CD4-positive, alpha-beta T cell treated with Interleukin-15 for 4 hours (primary cell): Measurements from ENCODE around the gene B3GNT8.
"Not testable (repeated sequence)": the region's sequence is repeated elsewhere in the genome, so short reads cannot be mapped to it uniquely, and the experiment has no call there.

Source experiments
- DNase-seq: peaks from one replicate; pipeline ENCODE4 v3.0.0-alpha.2; 2020; ENCODE audit warnings: low spot score

B3GNT8 gene

GRCh38 chr19:41414461-41414860, 12.7 kb downstream of the B3GNT8 start:
- DNase-seq = no peak

GRCh38 chr19:41413947-41414346, 13.2 kb downstream of the B3GNT8 start:
- no peak for DNase-seq

GRCh38 chr19:41412953-41413352, 14.2 kb downstream of the B3GNT8 start:
- no peak for DNase-seq

- no peak for DNase-seq
These were observed 15.3 kb downstream of the B3GNT8 start for GRCh38 chr19:41411968-41412265.

- no peak for DNase-seq
These were observed 15.8 kb downstream of the B3GNT8 start for GRCh38 chr19:41411100-41411967.

GRCh38 chr19:41410336-41411054, 16.7 kb downstream of the B3GNT8 start:
- DNase-seq = no peak

- DNase-seq = no peak
These were observed 17.9 kb downstream of the B3GNT8 start for GRCh38 chr19:41409288-41409687.

GRCh38 chr19:41408846-41409245, 18.3 kb downstream of the B3GNT8 start:
- not testable (repeated sequence) for DNase-seq

- DNase-seq = no peak
These were observed 18.9 kb downstream of the B3GNT8 start for GRCh38 chr19:41408256-41408655.

GRCh38 chr19:41407271-41407670, 19.9 kb downstream of the B3GNT8 start:
- no peak for DNase-seq

- DNase-seq = no peak
These were observed 21.4 kb downstream of the B3GNT8 start for GRCh38 chr19:41405776-41406175.

GRCh38 chr19:41403181-41403970, 23.8 kb downstream of the B3GNT8 start:
- DNase-seq = no peak

- DNase-seq = no peak
These were observed 25.2 kb downstream of the B3GNT8 start for GRCh38 chr19:41402010-41402409.

- DNase-seq = no peak
These were observed 25.7 kb downstream of the B3GNT8 start for GRCh38 chr19:41401483-41401882.

GRCh38 chr19:41399525-41399924, 27.6 kb downstream of the B3GNT8 start:
- DNase-seq = no peak

- DNase-seq = no peak
These were observed 28.1 kb downstream of the B3GNT8 start for GRCh38 chr19:41399091-41399490.

GRCh38 chr19:41398598-41398997, 28.6 kb downstream of the B3GNT8 start:
- no peak for DNase-seq

GRCh38 chr19:41398050-41398418, 29.1 kb downstream of the B3GNT8 start:
- no peak for DNase-seq

GRCh38 chr19:41397086-41398049, 29.8 kb downstream of the B3GNT8 start, which contains the start of the genes BCKDHA and EXOSC5:
Gene BCKDHA (plus strand): TSS chr19:41397818. CDS start chr19:41397828, 10 bp downstream.
Gene EXOSC5 (minus strand): TSS chr19:41397359. CDS start chr19:41397328, 31 bp downstream.
- peak; percentile 100 for DNase-seq

GRCh38 chr19:41395355-41395754, 31.8 kb downstream of the B3GNT8 start:
- no peak for DNase-seq

- DNase-seq = no peak
These were observed 34.4 kb downstream of the B3GNT8 start for GRCh38 chr19:41392775-41393174.
